Stimulated activated CD8-positive, alpha-beta memory T cell treated with anti-CD3 and anti-CD28 coated beads, Interleukin-4, amount 100 ng/mL, for 24 hours (primary cell): ENCODE measurements around the gene MAN2C1.
A peak's percentile ranks its signal among the peaks of the same experiment; 100 is the strongest.
"Not testable (repeated sequence)": the region's sequence is repeated elsewhere in the genome, so short reads cannot be mapped to it uniquely, and the experiment has no call there.

Experiments used
- DNase-seq: peaks from one replicate; pipeline ENCODE4 v3.0.0-alpha.2; 2020; ENCODE audit warnings: low read depth

Gene MAN2C1

DNA sequence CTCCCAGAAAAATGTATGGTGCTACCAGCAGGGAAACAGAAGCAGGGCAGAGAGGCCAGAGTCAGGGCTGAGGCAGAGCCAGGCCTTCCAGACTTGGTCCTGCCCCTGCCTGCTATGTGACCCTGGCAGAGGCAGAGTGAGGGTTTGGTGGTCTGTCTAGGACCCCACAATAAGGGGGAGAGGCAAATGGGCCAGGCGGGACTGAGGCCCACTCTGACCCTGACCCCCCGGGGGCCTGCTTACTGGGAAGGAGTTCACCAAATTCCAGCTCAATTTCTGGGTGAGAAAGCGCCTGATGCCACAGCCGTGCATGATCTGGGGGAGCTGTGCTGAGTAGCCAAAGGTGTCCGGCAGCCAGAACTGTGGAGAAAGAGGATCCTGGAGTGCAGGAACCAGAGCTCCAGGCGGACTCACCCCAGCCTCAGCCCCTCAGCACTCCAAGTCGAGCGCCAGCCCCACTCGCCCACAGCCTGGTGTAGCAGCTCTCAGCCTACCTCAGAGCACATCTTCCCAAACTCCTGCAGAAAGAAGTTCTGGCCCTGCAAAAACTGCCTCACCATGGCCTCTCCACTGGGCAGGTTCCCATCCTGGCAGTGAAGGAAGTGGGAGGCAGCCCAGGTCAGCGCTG lies 6.9 kb downstream of the MAN2C1 start:
- no peak for DNase-seq

DNA sequence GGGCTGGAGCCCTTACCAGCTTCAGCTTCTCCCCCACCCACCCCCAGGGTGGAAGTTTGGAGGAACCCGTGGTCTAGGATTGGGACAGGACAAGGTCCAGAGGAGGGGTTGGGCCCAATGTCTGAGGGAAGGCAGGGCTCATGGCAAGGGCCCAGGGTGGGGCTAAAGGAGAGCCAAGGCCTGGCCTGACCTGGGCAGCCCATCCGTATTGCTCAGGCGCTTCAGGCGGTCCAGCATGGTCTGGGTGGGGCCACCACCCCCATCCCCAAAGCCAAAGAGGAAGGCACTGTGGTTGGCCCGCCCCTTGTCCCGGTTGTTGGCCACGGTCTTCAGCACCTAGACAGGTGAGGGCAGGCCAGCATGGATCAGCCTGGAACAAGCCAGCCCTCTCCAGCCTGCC lies 7.6 kb downstream of the MAN2C1 start:
- DNase-seq, result no peak

DNA sequence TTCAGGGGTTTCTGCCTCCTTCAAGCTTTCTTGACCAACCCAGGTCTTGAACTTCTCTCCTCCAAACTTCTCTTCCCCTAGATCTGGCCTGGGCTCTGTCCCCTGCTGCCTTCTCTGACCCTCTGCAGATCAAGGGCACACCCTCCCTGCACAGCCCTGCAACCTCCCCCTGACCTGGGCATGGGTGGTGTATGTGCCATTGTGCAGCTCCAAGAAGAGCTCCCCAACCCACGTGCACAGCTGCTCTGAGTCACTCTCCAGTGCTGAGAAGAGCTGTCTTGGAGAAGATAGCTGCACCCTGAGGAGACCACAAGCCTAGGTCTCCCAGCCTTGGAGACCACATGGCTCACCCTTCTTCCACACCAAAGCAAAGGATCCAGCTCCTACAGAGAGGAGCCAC lies 8.0 kb downstream of the MAN2C1 start:
- DNase-seq, result no peak

DNA sequence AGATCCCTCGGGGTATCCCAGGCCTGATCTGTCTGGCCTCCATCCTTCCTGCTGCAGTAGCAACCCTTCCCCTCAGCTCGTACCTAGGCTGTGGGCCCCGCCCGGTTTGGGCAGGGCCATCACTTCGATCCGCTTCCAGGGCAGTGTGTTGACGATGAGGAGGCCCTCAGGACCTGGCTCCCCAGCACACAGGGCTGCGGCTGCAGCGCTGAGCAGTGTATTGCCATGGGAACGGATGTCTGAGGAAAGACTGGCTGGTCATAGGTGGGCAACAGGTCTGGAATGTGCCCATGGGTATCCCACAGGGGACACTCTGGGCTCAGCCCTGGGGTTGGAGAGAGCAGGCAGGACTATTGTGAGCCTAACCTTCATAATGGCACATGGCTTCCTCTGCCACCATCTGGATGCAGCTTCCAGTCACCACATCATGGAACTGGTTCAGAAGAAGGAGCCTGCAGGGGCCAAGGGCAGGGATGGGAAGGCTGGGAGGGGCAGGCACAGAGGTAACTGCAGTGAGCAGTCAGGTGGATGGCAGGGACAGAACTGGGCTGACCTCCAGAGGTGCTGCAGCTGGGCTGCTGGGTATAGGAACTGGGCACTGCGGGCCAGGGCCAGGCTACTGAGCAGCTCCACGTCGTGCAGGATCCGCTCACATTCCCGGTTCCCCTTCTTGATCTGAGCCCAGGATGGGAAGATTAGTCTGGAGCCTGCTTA lies 8.7 kb downstream of the MAN2C1 start:
- DNase-seq, result no peak

DNA sequence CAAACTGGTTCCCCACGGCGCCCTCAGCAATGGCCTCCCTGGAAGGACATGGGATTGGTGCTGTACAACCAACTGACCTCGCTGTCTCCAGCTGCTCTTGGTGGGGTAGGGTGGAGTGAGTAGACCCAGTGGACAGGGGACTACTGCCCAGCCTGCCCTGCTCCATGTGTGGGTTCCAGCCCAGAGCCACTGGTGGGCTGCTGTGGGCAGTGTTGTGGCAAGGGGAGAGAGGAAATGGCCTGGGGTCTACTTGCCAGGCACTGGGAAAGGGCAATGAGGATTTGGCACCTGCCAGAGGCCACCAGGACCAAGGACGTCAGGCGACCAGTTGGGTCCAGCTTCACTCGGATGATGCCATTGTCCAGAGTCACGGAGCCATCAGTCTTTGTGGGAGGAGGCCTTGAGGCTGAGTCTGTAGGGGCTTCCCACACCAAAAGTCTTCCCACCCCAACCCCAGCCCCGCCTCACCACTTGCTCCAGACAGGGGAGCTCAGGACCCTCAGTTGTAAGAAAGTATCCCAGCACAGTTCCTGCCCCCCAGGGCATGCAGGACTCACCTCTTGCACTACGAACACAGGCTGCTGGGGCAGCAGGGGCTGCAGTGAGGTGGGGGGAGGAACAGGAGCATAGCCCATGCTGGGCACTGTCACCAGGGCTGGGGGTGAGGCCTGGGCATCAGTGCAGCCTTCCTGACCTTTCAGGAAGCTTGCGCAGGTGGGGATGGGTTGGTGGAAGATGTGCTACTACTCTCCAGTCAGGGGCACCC lies 9.5 kb downstream of the MAN2C1 start:
- DNase-seq, result no peak

DNA sequence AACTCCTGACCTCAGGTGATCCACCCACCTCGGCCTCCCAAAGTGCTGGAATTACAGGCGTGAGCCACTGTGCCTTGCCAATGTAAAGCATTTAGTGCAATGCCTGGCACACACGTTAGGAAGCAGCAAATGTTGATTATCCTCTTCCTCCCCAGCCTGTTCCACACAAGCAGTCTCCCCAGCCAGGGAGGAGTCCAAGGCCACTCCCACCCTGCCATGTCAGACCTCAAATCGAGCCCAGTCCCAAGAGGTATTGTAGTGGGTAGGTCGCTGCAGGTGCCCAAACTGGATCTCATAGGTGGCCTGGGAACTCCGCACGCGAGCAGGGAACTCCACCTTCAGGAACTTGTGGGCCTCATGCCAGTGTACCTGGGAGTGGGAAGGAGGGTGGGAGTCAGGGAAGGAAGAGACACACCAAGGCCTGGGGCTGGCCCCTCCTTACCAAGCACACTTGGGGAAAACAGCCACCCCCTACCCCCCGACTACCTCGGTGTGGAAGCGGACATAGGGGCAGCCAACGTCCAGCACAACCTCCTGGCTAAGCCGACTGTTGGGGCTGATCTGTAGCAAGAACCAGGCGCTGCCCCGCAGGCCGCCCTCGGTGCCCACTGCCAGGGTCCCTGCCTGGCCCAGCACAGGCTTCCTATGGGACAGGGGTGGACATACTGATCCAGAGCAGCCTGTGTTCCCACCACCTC lies 10.3 kb downstream of the MAN2C1 start:
- DNase-seq, result no peak

DNA sequence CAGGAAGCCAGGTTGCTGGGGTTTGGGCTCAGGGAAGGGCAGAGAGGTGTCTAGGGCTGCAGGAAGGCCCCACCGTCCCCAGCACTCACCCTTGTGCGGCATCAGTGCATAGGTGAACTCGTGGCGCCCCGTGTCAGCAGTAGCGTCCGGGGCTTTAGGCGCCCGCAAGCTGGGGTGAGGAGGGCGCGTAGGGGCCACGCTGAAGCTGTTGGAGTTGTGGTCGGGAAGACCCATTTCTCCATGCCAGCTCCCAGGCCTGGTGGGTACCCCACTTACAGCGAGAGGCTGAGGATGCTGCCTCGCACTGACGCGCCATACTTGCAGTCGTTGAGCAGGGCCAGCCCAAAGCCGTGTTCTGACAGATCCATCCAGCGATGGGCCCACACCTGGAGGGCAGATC lies 11.9 kb downstream of the MAN2C1 start:
- no peak for DNase-seq

DNA sequence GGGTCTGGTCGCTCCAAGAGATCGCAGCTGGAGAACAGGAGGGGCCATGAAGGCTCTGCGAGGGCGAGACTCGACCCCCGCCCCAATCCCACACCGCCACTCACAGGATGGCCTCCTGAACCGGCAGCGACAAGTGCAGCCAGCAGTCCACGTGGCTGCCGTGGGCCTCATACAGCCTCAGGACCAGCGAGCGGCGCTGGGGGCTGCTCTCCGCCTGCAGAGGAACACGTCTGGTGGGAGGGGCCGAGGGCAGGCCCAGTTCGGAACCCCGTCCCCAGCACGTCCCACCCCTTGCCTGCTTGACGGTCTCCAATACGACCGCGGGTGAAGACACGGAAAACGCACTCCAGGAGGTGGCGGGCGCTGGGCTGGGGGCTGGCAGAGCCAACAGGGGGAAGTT lies 12.4 kb downstream of the MAN2C1 start:
- DNase-seq, result no peak

DNA sequence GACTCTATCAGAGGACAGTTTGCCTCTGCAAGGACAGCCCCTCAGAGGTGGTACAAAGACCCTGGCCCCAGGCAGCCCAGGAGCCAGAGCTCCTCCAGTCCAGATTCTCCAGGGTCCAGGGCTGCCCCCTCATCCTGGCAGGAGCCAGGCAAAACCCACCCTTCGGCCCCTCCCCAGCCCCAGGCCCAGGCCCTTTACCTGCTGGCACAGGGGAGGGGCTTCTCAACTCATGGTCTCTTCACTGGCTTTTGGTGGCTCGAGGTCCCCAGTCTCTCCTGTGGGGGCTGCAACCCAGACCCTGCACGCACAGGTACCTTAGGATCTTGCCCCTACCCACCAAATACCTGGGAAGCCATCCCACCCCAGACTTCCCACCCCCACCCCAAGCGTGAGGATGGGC lies 13.0 kb downstream of the MAN2C1 start:
- DNase-seq, result no peak

DNA sequence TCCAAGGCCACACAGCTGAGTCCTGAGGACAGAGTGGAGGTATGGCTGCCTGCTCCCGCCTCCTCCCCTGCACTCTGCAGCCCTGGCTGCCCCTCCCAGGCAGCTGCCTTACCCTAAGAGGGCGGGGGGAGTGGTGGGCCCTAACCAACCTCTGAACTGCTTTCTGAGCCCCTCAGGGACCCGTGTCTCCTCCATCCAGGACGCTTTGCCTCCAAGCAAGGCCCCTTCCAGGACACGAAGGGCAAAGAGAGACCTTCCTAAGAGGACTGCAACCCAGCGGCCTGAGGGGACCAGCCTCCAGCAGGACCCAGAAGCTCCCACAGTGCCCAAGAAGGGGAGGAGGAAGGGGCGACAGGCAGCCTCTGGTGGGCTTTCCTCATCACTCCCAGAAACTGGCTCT lies 14.0 kb downstream of the MAN2C1 start:
- no peak for DNase-seq

DNA sequence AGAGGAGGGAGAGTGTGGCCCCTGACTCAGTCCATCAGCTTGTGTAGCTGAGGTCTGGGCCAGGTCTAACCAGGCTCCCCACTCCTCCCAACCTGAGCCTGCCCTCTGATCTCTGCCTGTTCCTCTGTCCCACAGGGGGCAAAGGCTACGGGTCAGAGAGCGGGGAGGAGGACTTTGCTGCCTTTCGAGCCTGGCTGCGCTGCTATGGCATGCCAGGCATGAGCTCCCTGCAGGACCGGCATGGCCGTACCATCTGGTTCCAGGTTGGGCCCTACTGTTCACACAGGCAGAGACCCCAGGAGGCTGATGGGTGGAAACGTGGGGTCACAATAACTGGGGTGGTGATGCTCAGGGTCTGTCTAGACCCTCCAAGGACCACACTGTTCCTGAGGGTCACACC lies 14.8 kb downstream of the MAN2C1 start:
- no peak for DNase-seq

DNA sequence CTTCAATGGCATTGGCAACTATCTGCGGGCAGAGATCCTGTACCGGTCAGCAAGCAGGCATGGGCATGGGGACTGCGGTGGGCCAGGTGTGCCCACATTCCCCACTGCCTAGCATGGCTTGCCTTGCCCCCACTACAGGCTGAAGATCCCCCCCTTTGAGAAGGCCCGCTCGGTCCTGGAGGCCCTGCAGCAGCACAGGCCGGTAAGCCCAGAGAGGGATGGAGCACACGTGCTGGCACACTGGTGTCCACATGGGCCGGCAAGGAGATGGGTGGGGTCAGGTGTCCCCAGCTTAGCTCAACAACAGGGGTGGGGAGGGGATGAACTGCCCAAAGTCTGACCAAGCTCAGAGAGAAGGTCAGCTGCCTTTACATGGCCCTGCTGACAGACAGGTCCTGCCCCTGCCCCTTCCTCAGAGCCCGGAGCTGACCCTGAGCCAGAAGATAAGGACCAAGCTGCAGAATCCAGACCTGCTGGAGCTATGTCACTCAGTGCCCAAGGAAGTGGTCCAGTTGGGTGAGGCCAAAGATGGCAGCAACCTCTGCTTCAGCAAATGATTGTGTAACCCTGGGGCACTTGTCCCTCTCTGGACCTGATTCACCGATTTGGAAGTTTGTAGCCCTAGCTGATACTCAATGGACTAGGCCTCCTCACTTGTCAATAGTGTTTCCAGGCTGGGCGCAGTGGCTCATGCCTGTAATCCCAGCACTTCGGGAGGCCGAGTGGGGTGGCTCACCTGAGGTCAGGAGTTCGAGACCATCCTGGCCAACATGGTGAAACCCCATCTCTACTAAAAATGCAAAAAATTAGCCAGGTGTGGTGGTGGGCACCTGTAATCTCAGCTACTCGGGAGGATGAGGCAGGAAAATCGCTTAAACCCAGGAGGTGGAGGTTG lies 16.0 kb downstream of the MAN2C1 start:
- no peak for DNase-seq

DNA sequence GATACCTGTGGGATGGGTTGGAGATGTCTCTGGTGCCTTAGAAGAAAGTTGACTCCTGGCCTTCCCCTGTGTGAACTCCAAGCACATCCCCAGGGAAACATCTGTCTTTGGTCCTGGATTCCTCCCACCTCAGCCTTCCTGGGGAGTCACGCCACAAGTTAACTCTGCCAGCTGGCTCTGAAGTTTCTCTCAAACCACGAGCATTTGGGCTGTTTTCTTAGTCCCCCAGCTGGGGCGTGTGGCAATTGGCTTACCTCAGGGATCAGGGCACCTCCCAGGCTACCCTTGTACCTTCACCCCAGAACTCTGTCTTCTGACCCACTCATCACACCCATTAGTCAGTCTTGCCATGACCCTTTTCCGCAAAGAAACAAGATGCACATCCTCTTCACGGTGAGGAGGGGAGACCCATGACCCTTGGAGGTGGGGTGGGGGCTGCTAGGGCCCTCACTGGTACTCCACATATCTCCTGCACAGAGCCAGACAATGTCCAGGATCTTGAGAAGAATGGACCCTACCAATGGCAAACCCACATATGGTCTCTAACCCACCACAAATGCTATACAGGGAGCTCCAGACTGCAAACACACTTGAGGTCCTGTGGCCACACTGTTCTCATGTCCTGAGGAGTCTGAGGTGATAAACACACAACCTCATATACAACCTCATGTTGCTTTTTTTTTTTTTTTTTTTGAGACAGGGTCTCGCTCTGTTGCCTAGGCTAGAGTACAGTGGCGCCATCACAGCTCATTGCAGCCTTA lies 17.6 kb downstream of the MAN2C1 start:
- DNase-seq, result no peak

DNA sequence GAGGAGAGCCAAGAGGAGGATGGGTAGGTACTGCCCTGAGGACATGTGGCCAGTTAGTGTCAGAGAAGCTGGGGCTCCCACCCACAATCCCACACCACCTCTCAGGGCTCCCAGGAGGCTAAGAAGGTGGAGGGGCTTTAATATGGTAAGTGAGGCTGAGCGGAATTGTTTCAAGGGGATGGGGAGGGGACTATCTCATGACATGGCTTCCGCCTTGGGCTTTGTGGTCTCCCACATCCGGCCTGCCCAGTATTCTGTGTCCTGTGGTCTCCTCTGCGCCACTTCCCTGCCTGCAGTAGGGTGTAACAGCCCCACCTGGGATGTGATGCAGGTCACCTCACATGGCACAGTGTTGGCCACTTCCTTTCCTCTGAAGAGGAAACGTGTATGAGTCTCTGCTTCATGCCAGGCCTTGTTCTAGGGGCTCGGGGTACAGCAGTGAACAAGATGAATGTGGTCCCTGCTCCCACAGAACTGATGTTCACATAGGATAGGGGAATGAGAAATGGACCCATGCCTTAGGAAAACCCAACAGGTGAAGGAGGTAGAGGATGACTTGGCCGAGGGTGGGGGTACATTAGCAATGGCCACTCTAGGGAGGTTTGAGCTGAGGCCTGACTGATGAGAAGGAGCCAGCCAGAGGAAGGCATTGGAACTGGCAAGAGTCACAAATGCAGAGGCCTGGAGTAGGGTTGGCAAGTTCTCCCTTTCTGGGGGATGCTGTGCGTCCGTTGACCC lies 18.4 kb downstream of the MAN2C1 start:
- DNase-seq, result peak; percentile 62

DNA sequence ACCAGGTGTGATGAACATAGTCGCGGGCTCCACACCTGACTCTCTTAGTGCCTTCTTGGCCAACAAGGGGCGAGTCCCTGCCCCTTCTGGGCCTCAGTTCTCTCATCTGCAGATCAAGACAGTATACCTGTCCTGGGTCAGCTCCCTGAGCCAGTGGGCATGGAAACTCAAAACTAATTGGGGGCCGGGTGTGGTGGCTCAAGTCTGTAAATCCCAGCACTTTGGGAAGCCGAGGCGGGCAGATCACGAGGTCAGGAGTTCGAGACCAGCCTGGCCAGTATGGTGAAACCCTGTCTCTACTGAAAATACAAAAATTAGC lies 19.1 kb downstream of the MAN2C1 start:
- not testable (repeated sequence) for DNase-seq

DNA sequence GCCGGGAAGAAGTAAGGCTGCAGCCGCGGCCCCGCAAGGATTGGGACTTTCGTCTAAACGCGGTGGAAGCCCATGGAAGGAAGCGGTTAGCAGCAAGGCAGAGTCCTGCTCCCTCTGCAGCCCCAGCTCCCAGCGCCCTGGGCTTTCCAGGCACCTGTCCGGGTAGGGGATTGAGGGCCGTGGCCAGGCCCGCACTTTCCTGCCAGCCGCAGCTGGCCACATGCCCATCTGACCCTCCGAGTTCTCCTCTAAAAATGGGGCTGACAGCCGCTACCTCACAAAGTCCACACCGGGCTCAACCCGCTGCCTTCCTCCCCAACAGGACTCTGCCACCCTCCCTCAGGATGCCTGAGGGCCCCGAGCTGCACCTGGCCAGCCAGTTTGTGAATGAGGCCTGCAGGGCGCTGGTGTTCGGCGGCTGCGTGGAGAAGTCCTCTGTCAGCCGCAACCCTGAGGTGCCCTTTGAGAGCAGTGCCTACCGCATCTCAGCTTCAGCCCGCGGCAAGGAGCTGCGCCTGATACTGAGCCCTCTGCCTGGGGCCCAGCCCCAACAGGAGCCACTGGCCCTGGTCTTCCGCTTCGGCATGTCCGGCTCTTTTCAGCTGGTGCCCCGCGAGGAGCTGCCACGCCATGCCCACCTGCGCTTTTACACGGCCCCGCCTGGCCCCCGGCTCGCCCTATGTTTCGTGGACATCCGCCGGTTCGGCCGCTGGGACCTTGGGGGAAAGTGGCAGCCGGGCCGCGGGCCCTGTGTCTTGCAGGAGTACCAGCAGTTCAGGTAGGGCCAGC lies 19.7 kb downstream of the MAN2C1 start:
- no peak for DNase-seq

DNA sequence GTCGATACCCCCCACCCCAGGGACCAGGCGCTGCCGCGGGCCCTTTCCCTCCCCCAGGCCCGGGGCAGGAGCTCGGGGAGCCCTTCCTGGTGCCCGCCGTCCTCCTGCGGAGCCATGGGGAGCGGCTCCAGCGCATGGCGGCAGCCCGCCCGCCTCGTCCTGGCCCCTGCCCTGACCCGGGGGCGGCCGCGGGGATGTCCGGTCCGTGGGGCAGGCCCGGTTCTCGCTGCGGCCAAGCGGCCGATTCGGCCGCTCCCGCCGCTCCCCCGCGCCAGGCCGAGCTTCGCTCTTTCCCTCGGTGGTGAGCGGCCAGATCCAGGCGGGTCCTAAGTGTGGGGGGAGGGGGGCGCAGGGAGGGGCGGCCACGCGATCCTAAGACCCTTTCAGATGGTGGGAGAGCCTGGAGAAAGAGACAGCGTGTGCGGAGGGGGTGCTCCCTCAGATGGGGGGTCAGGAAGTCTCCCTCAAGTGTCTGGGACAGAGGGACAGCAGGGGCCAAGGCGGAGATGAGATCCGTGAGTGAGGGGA lies 20.3 kb downstream of the MAN2C1 start:
- DNase-seq, result no peak

DNA sequence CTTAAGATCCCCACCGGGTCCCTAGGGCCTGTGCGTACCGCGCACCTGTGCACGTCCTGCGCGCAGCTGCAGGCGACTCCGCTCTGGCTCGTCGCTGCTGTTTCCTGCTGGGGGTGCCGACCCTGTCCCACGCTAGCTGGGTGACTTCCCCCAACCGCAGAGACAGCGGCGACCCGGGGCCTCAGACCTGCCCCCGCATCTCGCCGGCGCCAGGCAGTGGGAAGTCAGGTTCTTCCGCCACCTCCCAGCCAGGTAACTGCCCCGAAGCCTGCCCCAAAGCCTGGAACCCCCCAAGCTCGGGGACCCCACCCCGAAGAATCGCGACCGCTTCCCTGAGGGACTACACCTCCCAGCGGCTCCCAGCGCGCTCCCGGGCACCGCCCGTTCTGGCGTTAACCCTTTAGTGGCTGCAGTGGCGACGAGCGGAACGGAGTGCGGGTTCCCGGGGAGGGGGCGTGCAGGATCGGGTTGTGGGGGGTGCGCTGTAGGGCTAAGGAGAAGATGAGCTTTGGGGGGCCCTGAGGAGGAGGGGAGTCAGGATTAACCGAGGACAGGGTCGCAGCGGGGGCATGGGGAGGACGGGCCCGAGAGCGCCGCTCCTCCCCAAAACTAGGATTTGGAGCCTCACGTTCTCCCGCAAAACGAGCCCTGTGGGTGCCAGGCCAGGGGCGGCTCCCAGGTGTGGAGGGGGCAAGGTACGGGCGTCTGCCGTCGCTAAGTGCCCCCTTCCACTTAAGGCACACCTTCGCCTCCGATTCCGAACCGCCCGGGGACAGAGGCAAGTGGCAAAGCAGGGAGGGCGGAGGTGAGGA lies 21.0 kb downstream of the MAN2C1 start:
- peak; percentile 24 for DNase-seq
